GM19463 (cell line): Measurements from ENCODE around the gene TBC1D30.
"Not testable (repeated sequence)": the region's sequence is repeated elsewhere in the genome, so short reads cannot be mapped to it uniquely, and the experiment has no call there.

Experiments used
- ATAC-seq: cut with Tn5 transposase; IDR thresholded peaks from one replicate; pipeline ENCODE4 v1.9.1; 2021; ENCODE audit warnings: mild to moderate bottlenecking, moderate library complexity; ENCODE audit not compliant: unreplicated experiment

The TBC1D30 gene

DNA sequence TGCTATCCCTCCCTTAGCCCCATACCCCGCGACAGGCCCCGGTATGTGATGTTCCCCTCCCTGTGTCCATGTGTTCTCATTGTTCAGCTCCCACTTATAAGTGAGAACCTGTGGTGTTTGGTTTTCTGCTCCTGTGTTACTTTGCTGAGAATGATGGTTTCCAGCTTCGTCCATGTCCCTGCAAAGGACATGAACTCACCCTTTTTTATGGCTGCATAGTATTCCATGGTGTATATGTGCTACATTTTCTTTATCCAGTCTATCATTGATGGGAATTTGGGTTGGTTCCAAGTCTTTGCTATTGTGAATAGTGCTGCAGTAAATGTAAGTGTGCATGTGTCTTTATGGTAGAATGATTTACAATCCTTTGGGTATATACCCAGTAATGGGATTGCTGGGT is 24.0 kb downstream of the TBC1D30 start:
- not testable (repeated sequence) for ATAC-seq

DNA sequence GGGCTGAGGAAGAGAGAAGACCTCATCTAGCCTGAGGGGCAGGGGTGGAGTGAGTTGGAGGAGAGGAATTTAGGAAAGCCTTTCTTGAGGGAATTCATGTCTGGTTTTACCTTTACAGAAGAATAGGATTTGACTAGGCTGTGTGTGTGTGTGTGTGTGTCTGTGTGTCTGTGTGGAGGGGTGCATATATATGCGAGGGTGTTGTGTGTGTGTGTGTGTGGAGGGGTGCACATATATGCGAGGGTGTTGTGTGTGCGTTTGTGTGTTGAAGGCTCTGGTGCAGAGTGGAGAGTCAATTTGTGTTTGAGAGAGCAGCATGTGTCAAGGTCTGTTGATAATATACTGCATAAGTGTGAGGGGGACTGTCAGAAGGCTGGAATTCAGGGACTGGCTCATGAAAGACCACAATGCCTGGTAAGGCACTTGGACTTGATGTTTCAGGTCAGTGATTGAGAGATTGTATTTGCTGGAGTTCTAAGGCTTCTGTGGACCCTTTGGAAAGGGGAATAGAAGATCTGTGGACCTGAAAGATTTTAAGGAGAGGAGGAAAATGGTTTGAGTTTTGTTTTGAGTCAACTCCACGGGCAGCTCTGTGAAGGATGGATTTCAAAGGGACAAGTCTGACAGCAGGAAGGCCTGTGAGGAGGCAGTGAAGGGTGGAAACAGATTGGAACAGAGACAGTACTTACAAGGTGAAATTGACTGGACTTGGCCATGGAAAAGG is 34.6 kb downstream of the TBC1D30 start:
- no peak for ATAC-seq

DNA sequence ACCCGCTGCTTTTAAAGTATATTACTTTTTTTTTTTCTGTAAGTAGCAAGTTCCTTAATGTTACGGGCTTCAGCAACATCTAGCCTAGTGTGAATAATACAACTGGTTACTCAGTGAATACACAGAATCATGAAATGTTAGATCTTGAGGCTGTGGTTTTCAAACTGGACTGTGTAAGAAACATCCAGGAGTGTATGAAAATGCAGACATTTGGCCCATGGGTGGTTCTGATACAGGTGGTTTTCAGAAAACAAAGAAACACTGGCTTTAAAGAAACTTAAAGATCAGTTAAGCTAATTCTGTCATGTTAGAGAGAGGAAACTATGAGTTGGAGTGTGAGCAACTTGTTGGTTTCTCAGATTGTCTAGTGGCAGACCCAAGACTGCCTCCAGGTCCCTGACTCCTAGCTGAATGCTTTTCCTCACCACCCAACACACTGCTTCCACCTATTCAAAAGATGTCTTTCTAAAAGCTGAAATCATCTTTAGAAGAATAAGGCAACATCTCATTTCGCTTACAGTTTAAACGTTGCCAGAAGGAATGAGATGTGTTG is 36.1 kb downstream of the TBC1D30 start:
- ATAC-seq = no peak

DNA sequence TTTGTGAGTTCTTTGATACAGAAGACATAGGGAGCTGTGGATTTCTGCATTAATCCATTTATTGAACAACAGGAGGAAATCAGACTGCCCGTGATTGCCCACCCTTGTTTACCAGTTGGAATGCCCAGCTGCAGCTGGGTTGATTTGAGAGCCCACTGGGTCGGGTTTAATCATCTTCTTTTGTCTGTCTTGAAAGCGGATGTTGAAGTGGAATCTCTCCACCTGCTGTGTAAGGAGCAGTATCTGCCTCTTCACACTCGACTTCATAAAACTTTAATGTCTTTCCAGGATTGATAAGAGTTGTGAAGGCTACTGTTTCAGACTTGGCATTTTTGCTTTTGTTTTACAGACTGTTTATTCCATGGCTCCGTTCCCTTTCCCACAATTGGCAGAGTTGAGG is 39.9 kb downstream of the TBC1D30 start:
- ATAC-seq = no peak

DNA sequence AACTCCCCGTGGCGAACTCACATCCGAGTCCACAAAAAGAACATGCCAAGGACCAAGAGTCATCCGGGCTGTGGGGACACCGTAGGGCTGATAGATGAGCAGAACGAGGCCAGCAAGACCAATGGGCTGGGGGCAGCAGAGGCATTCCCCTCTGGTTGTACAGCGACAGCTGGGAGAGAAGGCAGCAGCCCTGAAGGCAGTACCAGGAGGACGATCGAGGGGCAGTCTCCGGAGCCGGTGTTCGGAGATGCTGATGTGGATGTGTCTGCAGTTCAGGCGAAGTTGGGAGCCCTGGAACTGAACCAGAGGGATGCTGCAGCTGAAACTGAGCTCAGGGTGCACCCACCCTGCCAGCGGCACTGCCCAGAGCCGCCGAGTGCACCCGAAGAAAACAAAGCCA is 50.7 kb downstream of the TBC1D30 start:
- ATAC-seq = no peak

DNA sequence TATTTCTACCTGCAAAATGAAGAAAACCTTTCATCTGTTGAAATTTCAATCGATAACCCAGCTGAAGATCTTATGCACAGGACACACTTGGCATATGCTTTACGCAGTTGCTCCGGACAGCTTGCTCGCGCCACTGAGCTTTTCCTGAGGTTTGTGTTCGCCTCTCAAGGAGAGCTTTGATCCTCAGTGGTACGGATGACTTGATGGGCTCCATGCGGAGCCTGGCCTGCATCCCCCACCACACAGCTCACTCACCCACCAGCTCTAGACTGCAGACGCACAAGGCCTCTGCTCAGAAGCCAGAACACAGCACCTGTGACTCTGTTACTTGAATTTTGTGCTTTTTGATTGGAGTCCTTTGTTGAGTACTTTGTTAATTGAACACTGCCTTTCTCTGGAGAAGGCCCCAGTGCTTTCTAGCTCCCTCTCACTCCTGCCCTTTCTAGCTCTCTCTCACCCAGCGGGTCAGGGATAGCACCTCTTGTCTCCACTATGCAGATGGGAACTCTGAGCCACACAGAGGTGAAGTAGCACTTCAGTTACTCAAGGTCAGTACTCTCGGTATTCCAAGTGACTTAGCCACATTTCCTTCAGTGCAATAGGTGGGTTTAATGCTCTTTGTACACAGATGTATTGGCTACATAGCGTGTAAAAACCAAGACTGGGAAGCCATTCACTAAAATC is 52.1 kb downstream of the TBC1D30 start:
- peak; percentile 17 for ATAC-seq

DNA sequence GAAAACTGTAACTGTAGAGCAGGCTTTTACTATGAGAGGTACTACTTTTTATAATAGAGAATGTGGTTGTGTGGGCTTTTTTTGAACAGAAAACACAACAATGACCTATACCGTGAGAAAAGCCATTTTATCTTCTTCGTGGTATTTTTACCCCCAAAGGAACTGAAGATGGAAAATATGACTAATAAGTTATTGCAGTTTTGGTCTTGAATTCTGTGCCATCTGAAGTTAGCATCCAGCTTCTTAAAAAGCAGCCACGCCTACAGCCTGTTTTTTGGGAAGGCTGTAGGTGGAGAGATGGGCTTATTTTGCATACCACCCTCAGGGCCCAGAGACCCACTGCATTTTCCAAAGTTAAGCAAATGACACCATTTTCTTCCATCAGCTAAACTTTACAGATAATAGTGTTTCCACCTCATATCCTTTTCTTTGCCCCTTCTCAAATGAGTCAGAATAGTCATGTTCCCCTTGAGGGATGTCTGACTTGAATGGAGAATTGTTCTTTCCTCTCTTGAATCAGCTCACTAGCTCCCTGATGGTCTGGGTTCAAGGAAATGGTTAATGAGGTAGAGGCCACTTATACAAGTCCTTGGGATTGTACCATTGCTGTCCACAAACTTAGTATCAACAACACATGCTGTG is 53.0 kb downstream of the TBC1D30 start:
- peak; percentile 75 for ATAC-seq

DNA sequence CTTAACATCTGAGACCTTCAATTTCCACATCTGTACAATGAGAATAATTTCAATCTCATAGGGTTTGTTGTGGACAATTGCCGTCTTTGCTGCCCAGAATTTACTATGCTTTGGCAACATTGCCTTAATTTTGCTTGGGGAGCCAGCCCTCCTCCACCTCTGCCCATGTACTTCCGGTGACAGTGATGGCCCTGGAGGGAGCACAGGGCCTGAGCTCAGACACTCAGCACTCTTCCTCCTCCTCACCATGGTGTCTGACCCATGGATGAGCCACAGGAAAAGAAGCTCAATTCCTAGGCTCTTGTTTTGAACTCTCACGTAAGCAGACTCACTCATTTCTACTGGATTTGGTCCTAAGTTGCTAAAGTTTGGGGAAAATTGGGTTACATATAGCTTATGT is 58.2 kb downstream of the TBC1D30 start:
- no peak for ATAC-seq

DNA sequence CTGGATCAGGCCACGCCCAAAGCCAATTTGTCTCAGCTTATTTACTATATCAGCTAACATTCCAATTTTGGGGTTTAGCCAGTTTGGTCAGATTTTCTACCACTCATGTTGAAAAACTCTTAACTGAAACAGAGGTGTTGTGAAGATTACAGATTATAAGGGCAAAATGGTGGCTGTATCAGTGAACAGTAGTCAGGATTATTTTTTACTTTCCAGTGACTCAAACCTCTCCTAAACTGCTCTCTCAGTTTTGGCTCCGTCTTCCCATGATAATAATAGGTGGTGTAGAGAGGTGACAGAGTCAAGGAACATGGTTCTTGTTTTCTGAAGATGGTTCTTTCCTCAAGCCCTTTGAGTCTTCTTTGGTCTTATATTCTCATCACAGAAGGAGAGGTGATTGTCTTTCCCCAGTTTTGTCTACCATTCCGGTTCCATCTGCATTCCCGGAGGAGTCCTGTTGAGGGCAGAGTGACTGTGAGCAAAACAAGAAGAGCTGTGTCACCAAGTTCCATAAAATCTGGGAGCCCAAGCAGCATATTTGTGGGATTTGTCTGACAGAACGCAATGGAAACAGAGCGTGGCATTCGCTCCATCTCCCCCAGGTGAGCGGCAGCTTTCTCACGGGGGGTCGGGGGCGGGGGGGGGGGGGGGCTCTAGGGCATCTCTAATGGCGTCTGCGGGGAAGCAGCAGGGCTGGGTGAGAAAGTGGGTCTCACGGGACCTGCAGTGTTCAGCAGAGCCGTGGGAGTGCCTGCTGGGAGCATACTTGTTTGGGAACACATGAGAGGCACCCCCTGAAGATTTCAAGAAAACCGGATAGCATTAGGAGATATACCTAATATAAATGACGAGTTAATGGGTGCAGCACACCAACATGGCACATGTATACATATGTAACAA is 59.1 kb downstream of the TBC1D30 start:
- ATAC-seq = peak; percentile 53

DNA sequence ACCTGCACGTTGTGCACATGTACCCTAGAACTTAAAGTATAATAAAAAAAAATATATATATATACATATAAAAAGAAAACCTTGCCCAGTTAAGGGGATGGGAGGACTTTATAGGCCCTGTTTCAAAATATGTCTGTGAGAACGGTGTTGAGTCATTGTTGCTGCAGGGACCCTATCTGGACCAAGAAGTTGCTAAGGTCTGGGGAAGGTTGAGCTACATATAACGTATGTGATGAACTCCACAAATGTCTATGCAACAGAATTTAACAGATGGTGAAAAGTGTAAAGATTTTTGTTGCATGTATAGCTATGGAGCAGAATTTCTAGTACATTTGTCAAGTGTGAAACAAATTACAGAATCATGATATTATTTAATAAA is 59.7 kb downstream of the TBC1D30 start:
- ATAC-seq = no peak

DNA sequence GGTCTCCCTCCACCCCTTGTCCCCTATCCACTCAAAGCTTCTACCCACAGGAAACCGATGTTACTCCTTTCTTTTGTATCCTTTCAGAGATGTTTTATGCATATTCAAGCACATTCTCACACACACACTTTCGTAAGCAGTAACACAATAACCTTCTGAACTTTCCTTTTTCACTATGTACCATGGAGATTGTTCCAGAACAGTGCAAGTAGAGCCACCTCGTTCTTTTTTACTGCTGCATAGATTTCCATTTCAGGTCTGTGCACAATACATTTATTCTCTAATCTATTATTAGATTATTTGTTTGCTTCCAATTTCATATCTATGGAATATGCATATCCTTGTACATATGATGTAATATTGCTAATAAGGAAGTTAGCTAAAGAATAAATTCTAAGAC is 60.3 kb downstream of the TBC1D30 start:
- no peak for ATAC-seq

DNA sequence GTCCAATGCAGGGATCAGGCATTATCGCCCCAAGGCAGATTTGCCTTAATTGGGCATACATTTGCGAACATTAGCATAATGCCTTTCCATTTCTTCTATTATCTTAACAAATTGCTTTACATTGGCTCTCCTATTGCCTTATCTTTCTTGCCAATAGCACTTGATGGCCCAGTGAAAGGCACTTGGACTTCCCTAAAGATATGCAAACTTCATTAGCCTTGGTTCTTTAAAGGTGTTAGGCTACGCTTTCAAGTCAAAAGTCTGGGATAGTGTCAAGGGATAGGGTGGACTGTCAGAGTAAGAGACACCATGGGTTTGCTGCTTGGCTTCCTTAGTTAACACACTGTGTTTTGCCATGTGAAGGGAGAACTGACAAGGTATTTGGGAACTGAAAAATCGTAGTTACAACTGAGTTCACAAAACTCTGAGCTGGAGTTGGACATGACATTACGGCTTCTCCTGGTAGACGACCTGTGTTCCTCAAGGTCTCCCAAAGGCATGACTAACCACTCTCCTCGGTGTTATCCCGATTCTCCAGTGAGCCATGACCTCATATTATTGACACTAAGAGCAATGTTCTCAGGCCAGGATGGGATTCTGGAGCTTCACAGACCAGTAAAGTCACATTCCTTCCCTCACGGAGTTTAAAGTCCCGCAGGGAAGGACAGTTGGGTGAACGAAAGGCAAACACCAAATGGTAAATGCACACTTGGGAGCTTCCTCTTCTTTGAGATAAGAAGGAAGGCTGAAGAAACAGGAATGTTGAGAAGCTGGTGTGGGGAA is 65.2 kb downstream of the TBC1D30 start:
- no peak for ATAC-seq

DNA sequence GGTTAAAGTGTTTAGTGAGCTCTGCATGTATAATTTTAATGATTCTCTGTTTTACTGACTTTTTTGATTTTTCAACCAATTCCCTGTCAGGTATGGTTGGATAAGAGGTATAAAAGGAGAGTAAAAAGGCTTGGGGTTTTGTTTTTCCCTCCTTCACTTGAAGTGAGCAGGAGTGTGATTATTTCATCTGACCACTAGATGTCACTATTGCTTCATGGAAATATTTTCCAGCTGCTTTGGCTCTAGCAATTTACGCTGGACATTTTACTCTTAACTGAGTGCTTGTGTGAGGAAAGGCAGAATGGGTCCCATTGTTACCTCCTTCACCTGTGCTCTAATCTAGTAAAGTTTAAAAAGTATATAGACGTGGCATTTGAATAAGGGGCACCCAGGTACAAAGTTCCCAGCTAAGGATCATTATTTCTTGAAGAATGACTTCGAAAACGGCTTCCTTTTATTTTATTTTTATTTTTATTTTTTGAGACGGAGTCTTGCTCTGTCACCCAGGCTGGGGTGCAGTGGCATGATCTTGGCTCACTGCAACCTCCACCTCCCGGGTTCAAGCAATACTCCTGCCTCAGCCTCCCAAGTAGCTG is 66.5 kb downstream of the TBC1D30 start:
- no peak for ATAC-seq

DNA sequence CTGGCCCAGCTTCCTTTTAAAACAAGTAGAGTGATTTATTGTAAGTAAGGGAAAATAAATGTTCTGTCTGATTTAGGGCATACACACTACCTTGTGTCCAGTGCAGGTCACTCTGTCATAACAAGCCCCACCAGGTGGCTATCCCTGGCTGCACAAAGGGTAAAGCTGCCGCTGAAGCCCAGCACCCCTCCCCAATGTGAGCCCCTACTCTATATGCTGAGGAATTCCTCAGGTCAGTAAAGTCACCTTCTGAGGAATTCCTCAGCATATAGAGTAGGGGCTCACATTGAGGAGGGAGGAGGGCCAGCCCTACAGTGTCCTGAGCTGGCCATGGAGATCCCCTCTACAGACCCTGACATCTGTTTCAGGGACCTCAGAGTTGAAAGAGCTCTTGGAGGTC is 67.2 kb downstream of the TBC1D30 start:
- ATAC-seq = no peak

DNA sequence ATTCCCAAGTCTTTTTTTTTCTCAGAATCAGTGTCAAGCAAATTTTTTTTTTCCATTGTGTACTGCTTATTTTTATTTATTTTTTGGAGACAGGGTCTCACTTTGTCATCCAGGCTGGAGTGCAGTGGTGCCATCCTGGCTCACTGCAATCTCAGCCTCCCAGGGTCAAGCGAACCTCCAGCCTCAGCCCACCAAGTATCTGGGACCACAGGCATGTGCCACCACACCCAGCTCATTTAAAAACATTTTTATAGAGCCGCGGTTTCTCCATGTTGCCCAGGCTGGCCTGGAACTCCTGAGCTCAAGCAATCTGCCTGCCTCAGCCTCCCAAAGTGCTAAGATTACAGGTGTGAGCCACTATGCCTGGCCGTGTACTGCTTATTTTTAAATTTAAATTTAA is 68.1 kb downstream of the TBC1D30 start:
- no peak for ATAC-seq

DNA sequence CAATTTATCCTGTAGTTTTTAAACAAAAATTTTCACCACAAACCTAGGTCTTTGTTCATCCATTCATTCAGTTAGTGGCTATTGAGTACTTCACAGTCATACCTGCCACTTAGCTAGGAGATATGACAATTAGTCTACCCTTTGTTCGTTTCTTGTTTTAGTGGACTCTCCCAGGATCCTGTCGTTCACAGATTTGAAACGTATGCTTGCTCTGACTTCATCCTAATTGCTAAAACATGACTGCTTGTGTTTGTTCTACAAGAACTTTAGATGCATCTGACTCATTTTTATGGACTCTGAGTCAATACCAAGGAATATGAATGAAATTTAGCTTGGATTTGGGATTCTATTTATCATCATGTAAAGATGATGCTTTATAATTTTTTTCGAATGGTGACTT is 69.5 kb downstream of the TBC1D30 start:
- no peak for ATAC-seq

DNA sequence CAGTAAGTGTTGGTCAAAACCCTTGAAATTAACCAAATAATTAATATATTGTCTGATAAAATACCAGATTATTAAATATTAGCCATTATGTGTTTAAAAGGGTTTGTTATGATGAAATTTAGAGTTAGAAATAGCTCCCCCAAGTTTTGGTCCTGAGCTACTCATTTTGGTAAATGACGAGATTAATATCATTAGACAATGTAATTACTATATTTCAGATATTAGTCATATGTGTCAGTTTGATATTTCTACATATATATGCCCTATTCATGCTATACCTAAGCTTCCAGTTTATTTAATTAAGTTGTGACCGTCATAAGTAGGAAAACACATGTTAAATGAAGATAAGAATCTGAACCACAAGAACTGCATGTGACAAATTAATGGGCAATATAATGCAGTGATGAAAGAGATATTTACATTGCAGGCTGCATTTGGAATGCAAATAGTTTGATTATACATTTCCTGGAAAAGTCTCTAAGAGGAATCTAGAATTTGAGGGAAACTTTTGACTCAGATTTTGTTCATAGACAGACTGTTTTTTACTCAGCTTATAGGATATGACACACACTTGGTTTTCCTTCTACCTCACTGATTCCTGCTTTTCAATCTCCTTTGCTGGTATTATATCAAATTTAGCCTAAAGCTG is 70.5 kb downstream of the TBC1D30 start:
- no peak for ATAC-seq

DNA sequence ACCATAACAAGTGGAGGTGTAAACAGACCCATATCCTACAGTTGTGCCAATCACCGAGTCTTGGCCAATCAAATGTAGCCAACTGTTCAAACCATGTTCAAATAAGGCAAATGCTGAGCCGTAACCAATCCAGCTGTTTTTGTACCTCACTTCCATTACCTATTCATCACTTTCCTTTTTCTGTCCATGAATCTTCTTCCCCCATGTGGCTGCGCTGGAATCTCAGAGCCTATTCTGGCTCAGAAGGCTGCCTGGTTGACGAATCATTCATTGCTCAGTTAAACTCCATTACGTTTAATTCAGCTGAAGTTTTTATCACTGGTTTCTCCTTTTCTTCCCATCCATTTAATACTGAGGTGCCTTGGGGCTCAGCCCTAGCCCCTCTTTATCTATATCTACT is 71.1 kb downstream of the TBC1D30 start:
- no peak for ATAC-seq

DNA sequence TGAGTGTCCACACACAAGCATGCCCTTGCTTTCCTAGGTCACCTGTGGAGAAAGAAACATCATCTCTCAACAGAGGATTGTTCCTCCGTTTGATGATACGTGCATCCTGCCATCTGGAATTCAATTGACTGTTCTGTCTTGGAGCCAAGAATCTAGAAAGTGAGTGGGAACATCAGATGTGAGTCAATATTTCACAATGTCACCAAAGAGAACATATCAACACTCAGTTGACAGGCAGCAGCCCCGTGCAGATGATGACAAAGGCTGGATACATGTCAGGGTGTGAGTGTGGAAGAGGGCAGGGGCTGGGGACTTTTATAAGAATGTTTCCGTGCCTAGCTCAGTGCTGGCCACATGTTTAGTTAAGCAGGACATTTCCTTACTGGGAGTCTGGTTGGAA is 76.1 kb downstream of the TBC1D30 start:
- ATAC-seq = no peak
